ENCODE measurements around the gene CTIF.

Gene CTIF

GRCh38 chr18:48851599-48851960 is 312.7 kb downstream of the CTIF start:
- DNase-seq (ENCODE audit: low spot score): no peak

DNA sequence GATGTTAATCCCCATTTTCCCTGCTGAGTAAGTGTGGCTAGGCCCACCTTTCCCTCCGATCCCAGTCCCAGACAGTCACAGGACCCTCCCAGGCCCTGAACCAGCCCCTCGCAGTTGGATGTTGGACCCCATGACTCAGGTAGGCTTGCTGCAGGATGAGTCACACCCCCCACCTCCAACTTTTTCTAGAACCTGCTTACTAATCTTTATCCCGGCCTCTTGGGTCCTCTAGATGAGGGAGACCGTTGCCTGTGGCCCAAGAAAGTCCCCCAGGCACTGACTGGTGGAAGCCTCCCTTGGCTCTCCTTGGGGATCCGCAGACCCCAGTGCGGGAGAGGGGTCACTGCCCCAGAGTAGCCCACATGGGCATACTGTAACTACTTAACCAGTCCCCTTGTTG is 313.5 kb downstream of the CTIF start:
- DNase-seq (ENCODE audit: low spot score): no peak

- DNase-seq (ENCODE audit: low spot score): no peak
Measured at GRCh38 chr18:48852794-48853193, 314.0 kb downstream of the CTIF start.

- no peak for DNase-seq (ENCODE audit: low spot score)
Measured at GRCh38 chr18:48853588-48853987, 314.8 kb downstream of the CTIF start.

DNA sequence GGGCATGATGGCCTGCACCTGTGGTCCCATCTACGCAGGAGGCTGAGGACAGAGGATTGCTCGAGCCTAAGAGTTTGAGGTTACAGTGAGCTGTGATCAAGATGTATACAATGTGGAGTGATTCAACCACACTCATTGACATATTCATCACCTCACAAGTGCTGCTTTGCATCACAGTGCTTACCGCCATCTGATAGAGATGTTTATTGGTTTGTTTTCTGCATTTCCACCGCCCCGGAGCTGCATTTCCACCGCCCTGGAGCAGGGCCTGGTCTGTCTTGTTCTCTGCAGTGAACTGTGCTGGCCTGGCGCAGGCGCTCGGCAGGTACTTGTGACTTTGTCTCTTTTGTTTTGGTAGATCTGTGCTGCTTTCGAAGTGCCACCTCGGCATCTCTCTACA is 315.9 kb downstream of the CTIF start:
- DNase-seq (ENCODE audit: low spot score): no peak

DNA sequence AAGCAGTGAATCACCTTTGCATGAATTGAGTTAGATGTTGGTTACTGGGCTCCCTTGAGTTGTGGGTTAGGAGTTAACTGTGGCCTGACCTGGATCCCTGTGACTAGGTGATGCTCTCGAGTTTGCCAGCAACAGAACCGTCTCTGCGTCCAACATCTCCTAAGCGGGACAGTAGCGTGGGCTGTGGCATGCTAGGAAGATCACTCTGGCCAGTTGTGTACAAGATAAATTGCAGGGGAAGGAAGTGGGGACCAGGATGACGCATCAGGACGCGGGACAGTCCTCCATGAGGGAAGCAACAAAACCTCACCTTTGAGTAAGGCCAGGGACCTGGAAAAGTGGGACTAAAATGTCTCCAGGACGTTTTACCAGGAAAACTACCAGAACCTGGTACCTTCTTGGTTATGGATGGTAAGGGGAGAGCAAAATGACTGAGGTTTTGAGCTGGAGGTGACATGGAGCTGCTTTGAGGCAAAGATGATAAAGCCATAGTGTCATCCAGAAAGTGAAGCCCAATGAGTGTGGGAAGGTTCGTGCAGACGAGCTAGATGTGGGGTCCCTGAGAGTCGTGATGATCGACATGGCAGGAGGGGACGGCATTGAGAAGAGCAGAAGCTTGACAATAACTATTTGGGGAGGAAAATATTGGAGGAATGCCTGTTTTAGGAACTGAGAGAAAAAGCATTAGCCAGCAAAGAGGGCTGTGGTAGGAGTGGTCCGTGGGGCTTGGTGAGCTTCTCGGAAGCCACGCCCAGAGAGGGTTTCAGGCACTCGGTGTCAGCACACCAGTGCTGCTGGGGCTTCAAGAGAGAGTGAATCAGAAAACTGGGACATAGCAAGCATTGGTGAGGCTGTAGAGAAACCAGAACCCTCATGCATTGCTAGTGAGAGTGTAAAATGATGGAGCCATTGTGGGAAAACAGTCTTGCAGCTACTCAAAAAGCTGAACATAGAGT is 316.9 kb downstream of the CTIF start:
- no peak for DNase-seq (ENCODE audit: low spot score)

- DNase-seq (ENCODE audit: low spot score): no peak
Measured at GRCh38 chr18:48857023-48857694, 318.3 kb downstream of the CTIF start.

DNA sequence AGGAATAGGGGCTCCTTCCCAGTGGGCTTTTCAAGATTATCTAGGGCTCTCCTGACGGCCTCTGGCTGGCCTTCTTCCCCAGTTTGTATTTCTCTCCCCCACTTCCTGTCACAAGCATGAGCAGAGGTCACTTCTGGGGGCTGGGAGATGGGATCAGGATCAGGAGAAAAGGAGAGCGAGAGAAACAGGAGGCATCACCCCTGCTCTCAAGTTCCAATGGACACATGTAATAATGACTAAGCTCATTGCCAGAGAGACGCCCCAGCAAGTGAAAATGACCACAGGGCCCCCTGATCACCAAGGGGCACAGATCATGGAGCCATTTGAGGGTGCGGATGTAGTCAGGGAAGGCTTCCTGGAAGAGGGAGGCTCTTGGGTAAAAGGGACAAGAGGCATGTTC is 319.8 kb downstream of the CTIF start:
- DNase-seq (ENCODE audit: low spot score): no peak

- DNase-seq (ENCODE audit: low spot score): no peak
Measured at GRCh38 chr18:48859311-48860268, 320.8 kb downstream of the CTIF start.

DNA sequence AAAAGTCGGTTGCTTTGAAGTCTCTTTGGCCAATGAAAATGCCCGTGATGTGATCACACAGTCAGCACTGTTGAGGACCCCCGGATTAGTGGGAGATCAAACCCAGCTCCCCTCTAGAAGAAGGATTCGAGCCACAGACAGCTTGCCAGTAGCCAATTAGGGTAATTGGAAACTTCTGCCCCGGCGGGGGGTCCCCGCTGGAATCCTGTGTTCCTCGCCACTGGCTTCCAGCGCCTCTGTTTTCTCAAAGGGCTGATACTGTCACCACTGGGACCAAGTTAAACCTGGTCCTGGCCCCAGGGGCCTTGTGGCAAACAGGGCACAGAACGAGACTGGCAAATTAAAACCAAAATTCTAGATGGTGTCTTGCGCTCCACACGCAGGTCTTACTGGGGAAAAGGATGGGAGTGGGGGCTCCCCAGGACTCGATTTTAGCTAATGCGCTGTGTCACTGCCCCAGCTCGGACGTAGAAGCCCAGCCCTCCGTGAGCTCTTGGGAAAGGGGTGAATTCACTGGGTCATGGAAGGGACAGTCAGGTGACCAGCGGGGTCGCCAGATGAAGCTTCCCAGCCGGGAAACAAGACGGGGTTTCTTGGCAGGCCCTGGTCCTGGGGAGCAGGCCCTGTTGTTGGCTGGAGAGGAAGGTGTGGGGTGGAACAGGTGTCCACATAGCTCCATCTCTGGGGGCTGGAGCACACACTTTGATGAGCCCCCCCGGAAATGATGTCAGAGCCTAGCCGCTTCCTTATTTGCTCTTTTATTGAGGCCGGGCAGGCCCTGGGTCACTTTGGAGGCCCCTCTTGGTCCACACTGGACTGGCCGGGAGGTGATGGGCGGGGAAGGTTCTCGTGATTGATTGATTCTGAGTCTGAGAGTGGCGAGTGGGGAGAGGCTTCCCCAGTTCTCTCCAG is 321.7 kb downstream of the CTIF start:
- no peak for DNase-seq (ENCODE audit: low spot score)

DNA sequence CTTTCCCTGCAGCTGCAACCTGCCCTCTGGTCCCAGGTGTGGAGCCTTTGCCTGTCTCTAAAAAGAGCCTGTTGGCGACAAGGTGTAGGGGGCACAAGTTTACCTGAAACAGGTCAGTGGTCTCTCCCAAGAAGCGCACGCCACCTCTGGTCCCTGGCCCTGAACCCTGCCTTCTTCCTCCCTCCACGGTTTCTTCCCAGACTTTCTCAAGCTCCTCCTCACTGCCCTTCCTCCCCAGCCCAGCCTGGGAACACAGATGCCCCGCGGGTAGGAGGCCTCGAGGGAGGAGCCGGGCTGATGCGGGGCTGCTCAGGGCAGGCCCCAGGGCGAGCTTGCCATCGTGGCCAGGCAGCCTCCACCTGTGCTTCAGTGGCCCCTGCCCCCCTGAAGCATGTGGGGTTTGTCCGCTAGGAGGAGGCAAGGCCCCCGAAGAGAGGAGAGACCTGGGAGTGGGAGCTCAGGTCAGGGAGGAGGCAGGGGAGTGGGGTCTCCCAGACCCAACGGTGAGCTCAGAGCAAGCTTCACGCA is 322.4 kb downstream of the CTIF start:
- DNase-seq (ENCODE audit: low spot score): no peak

DNA sequence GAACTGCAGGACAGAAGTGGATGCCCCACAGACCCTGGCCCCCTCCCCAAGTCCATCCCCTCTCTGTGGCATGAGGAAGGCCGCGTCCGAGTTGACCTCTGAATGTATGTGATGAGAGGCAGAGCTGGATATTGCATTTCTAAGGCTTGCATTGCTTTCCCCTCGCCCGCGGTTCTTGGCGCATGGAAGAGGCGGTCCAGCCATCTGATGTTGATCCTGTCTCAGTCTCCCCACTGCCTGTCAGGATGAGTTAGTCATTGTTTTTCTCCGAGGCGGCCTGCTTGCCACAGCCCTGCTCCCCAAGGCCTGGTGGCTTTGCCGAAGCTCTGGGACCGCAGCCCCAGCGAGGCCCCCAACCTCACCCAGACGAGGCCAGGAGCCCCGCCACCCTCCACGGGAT is 323.3 kb downstream of the CTIF start:
- no peak for DNase-seq (ENCODE audit: low spot score)

GRCh38 chr18:48862678-48863270 is 323.9 kb downstream of the CTIF start:
- no peak for DNase-seq (ENCODE audit: low spot score)

GRCh38 chr18:48863432-48864065 is 324.7 kb downstream of the CTIF start:
- no peak for DNase-seq (ENCODE audit: low spot score)

- DNase-seq (ENCODE audit: low spot score): no peak
Measured at GRCh38 chr18:48864876-48865275, 326.0 kb downstream of the CTIF start.

GRCh38 chr18:48866028-48866733 is 327.4 kb downstream of the CTIF start:
- DNase-seq (ENCODE audit: low spot score): no peak

DNA sequence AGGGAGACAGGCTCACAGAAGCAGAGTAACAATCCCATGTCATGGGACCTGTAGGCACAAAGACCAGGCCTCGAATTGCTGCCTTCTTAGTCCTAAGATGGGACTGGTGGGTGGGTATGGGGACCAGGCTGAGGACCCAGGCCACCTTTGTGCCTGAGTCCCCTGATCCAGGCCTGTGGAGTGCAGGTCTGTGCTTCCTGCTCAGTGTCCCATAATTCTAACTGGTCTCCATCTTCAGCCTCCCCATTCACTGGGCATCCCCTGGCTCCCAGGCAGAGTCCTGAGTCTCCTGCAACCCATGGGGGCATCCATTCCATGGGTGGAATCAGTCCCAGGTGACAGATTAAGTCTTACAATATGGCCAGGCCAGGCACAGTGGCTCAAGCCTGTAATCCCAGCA is 328.0 kb downstream of the CTIF start:
- no peak for DNase-seq (ENCODE audit: low spot score)

DNA sequence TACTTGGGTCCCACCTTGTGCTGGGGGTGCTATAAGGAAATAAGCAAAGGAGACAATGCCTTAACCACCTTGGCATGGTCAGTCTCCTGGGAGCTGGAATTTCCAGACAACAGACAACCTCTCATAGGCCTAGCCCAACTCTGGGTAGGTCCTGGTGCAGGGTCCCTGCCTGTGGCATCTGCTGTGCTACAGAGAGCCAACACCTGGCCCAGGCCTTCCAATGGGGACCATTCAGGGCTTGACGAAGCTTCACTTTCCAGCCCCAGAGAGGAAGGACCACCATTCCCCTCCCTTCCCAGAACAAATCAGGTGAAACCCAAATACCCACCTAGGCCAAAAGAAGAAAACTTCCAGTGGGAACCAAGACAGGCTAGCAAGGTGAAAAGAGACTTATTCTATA is 329.1 kb downstream of the CTIF start:
- DNase-seq (ENCODE audit: low spot score): no peak
